KOPT-K1 (cell line): ENCODE measurements around the gene NOTCH2.
"Not testable (repeated sequence)": the region's sequence is repeated elsewhere in the genome, so short reads cannot be mapped to it uniquely, and the experiment has no call there.

Source experiments
- H3K27ac ChIP-seq: fragments of 200-600 bp; sonication (generic); 2 replicates; pipeline ENCODE4 v1.5.1; 2016; ENCODE audit warnings: antibody characterized with exemption, mild to moderate bottlenecking, low read depth, low read length; ENCODE audit not compliant: poor library complexity, severe bottlenecking
- H3K36me3 ChIP-seq: fragments of 200-600 bp; sonication (generic); 2 replicates; pipeline ENCODE4 v1.5.1; 2017; ENCODE audit warnings: antibody characterized with exemption, mild to moderate bottlenecking, low read length, moderate library complexity; ENCODE audit not compliant: insufficient read depth
- H3K9me3 ChIP-seq: fragments of 200-600 bp; sonication (generic); 2 replicates; pipeline ENCODE4 v1.5.1; 2017; ENCODE audit warnings: antibody characterized with exemption, low read length, mild to moderate bottlenecking; ENCODE audit not compliant: insufficient read depth, poor library complexity, severe bottlenecking

Gene NOTCH2

DNA sequence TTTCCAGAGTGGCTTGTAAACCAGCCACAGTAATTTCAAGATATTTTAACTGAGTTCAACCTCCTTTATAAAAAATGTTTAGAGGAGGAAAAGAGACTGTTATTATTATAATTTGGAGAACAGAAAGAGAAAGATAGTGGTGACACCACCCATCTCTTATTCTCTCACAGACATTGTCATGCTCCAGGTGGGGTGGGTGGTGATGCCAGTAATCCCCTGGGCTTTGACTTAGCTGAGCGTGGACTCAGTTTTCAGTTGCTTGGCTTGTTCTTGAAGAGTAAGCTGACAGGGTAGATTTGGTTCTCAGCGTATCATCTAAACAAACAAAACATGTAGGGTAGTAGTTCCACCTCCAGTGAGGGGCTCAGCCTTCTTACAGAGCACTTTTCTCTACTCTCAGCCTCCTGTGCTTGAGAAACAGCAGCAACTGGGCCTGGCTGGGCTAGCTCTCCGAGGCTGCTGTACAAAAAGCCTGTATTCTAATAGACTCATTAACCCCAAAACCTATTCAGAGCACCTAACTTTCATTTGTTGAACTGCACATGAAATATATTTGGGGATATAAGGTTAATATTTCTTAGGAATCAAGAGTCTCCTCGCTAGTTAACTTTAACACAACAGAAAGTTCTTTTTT is 24.2 kb upstream of the NOTCH2 start:
- H3K36me3 ChIP-seq: not testable (repeated sequence)

GRCh38 chr1:120092232-120093218 is 23.1 kb upstream of the NOTCH2 start:
- not testable (repeated sequence) for H3K9me3 ChIP-seq, H3K36me3 ChIP-seq, H3K27ac ChIP-seq

More for the DNA sequence above, 24.2 kb upstream of the NOTCH2 start:
- not testable (repeated sequence) for H3K9me3 ChIP-seq, H3K27ac ChIP-seq

- not testable (repeated sequence) for H3K36me3 ChIP-seq, H3K9me3 ChIP-seq, H3K27ac ChIP-seq
Observed at GRCh38 chr1:120090830-120091229, 21.4 kb upstream of the NOTCH2 start.

DNA sequence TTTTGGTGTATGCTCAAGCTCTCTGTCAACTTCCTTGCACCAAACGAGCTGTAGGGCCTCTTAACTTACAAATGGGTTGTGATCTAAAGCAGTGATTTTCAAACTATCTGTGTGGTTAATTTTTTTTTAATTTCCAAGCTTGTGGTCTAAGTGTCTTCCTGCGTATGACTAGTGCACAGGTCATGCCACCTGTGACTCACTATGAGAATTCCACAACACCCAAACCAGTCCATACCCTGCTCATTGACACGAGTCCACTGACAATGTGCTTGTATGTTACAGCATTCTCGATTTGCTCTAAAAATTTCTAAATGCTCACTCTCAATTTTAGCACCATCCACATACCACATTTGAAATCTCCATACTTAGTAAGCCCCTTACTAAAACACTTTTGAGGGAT is 18.5 kb upstream of the NOTCH2 start:
- not testable (repeated sequence) for H3K27ac ChIP-seq, H3K9me3 ChIP-seq, H3K36me3 ChIP-seq

GRCh38 chr1:120069920-120070214 is 405 bp upstream of the NOTCH2 start:
- not testable (repeated sequence) for H3K9me3 ChIP-seq, H3K36me3 ChIP-seq, H3K27ac ChIP-seq

DNA sequence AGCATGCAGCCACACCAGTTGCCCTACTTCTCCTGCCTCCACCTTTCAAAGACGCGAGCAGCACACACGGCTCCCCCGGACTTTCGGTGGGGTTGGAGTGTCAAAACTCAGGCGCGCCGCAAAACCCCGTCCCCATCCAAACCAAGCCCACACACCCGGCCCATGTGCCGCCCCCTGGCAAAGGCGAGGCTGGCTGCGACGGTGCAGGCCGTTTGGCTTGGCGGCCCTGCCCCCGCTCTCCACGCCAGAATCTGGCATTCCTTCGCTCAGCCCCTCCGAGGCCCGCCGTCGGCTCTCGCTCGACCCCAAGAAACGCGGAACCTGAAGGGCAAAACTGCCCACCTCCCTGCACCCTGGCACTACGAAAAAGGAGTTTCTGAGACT is 787 bp downstream of the NOTCH2 start:
- peak overlapping the region; percentile 14 for H3K27ac ChIP-seq
- H3K36me3 ChIP-seq, H3K9me3 ChIP-seq: not testable (repeated sequence)

- not testable (repeated sequence) for H3K36me3 ChIP-seq, H3K9me3 ChIP-seq, H3K27ac ChIP-seq
Observed at GRCh38 chr1:120048208-120048607, 21.3 kb downstream of the NOTCH2 start.

- H3K36me3 ChIP-seq, H3K27ac ChIP-seq, H3K9me3 ChIP-seq: not testable (repeated sequence)
Observed at GRCh38 chr1:120041771-120042170, 27.7 kb downstream of the NOTCH2 start.

- not testable (repeated sequence) for H3K27ac ChIP-seq, H3K9me3 ChIP-seq, H3K36me3 ChIP-seq
Observed at GRCh38 chr1:120032253-120032652, 37.2 kb downstream of the NOTCH2 start.

DNA sequence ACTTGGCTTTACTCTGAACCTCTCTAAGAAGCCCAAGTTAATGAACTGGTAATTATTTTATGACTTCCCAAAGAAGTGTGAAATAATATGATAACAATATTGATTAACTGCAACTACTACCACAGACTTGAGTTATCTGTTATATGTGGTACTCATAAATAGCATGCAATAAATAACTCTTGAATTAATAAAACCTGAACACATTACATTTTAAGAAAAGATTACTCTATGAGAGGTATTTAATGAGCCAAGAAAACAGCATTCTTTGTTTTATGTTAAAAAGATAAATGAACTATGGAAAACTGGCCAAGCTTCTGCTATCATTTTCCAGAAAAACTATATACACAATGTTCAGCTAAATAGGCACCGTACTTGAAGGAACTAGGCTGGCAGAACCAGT is 45.7 kb downstream of the NOTCH2 start:
- H3K27ac ChIP-seq, H3K9me3 ChIP-seq: not testable (repeated sequence)

DNA sequence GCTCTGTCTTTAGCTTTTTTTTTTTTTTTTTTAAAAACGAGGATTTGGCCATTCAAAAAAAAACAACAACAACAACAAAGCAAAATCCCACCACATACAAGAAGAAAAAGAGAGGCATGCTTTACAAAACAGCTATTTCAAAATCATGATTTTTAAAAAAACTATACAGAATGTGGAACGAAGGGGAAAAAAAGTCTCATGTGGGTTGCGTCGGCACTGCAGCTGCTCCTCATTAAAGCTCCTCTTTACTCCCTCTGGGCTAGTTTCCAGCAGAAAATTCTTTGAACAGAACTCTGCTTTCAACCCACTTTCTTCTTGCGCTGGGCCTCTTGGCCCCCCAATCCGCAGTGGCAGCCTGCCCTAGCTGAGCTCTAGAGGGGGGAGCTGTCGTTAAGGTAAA is 54.5 kb downstream of the NOTCH2 start:
- not testable (repeated sequence) for H3K36me3 ChIP-seq, H3K9me3 ChIP-seq, H3K27ac ChIP-seq

More for the DNA sequence above, 45.7 kb downstream of the NOTCH2 start:
- H3K36me3 ChIP-seq: not testable (repeated sequence)

- not testable (repeated sequence) for H3K36me3 ChIP-seq, H3K27ac ChIP-seq, H3K9me3 ChIP-seq
Observed at GRCh38 chr1:120008320-120008719, 61.1 kb downstream of the NOTCH2 start.

DNA sequence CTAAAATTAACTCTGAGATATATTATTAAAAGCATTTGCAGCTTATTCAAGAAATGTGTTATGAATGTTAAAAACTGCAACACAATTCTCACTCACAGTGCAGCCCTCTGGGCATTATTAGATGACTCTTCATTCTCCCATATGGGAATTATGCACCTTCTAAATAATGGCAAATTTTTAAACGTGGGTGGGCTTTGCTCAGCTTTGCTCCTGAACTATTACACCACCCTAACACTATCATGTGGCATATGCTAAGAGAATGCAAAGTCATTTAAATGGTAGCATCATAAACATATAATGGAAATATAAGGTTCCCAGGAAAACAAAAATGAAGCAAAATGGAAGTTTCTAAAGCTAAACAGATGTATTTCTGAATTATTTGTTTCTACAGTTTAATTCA is 61.6 kb downstream of the NOTCH2 start:
- not testable (repeated sequence) for H3K27ac ChIP-seq, H3K36me3 ChIP-seq, H3K9me3 ChIP-seq

- H3K36me3 ChIP-seq, H3K9me3 ChIP-seq, H3K27ac ChIP-seq: not testable (repeated sequence)
Observed at GRCh38 chr1:120001035-120001434, 68.4 kb downstream of the NOTCH2 start.

GRCh38 chr1:119996731-119997312 is 72.6 kb downstream of the NOTCH2 start:
- H3K27ac ChIP-seq, H3K9me3 ChIP-seq: not testable (repeated sequence)

GRCh38 chr1:119995975-119996374 is 73.5 kb downstream of the NOTCH2 start:
- H3K9me3 ChIP-seq, H3K36me3 ChIP-seq, H3K27ac ChIP-seq: not testable (repeated sequence)

More at GRCh38 chr1:119996731-119997312, 72.6 kb downstream of the NOTCH2 start:
- not testable (repeated sequence) for H3K36me3 ChIP-seq
